Measurements from ENCODE around the gene HS3ST5.

- TF ChIP-seq SP1 (IDR thresholded peaks at IDR 0.05) (no peak), BHLHE40 (IDR thresholded peaks at IDR 0.05; ENCODE audit: borderline replicate concordance) (no peak), L3MBTL2 (conservative IDR thresholded peaks at IDR 0.05) (no peak), FOXM1 (IDR thresholded peaks at IDR 0.05; ENCODE audit: borderline replicate concordance) (no peak), NFRKB (IDR thresholded peaks at IDR 0.05) (no peak), FOXK2 (IDR thresholded peaks at IDR 0.05) (no peak), HDGF (IDR thresholded peaks at IDR 0.05; ENCODE audit: borderline replicate concordance) (no peak), LEF1 (IDR thresholded peaks at IDR 0.05; ENCODE audit: borderline replicate concordance) (no peak), SUZ12 (IDR thresholded peaks at IDR 0.05) (no peak)
Measured at GRCh38 chr6:114096561-114097172, 246.2 kb downstream of the HS3ST5 start.
